Measurements from ENCODE around the gene CA9. TPM values are rescaled to one million over a fixed set of nuclear protein-coding genes. Genes with fewer than 3 reads are reported as not detected.

CA9 gene
- total and polyA plus RNA-seq, 9 of the 15 experiments (the other 6 are each of a cell fraction or from before 2014, with no cell fraction given), result 0.15 to 10.6 (median 0.60) TPM; not detected in 4

DNA sequence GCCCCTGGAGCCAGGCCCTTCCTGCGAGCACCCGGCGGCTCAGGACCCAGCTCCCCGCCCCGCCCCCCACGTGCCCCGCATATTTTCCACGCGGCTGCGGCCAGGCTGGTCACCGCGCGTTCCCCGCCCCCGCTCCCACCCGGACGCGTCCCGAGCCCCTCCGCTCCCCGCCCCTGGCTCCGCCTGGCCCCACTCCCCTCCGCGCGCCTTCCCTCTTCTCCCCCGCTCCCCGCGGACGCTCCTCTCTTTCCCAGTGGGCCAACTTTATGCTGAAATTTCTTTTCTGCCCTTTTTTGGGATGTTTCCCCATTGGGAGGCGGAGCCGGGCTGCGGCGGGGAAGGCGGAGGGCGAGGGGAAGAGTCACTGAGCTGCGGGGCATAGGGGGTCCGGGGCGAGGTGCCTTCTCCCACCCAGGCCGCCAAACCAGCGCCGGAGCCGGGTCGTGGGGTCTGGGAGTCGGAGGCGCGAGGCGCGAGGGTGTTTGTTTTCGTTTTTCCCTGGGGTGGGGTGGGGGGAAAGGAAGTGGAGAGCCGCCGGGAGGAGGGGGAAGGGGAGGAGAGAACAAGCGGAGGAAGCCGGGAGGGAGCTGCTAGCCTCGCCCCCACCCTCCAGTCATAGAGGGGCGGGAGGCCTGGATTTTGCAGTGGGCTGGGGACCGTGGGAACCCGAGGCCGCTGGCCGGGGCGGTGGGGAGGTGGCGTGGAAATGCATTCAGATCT, 17.0 kb downstream of the CA9 start (continued):
- TF ChIP-seq, protein P1, sequence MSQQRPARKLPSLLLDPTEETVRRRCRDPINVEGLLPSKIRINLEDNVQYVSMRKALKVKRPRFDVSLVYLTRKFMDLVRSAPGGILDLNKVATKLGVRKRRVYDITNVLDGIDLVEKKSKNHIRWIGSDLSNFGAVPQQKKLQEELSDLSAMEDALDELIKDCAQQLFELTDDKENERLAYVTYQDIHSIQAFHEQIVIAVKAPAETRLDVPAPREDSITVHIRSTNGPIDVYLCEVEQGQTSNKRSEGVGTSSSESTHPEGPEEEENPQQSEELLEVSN (IDR thresholded peaks at IDR 0.05; ENCODE audit: borderline replicate concordance in 1 of 2, extremely low read depth in 1 of 2, insufficient read depth in 1 of 2, insufficient read length in 1 of 2, low read depth in 1 of 2, low read length in 1 of 2, poor library complexity in 1 of 2, severe bottlenecking in 1 of 2), result peak in 1 of 2 experiments; percentile 47
- TF ChIP-seq GABPB2 (CRISPR knock-in tag; conservative IDR thresholded peaks at IDR 0.05) (no peak), L3MBTL2 (IDR thresholded peaks at IDR 0.05) (peak; percentile 59), ZNF696 (CRISPR knock-in tag; conservative IDR thresholded peaks at IDR 0.05) (no peak), RAD21 (CRISPR knock-in tag; conservative IDR thresholded peaks at IDR 0.05 in 1 of 2, IDR thresholded peaks at IDR 0.05 in 1 of 2) (no peak), ZNF212 (CRISPR knock-in tag; IDR thresholded peaks at IDR 0.05) (no peak), ATF6 (CRISPR knock-in tag; IDR thresholded peaks at IDR 0.05) (no peak), AFF4 (CRISPR knock-in tag; IDR thresholded peaks at IDR 0.05) (no peak), GABPA (tag; conservative IDR thresholded peaks at IDR 0.05; ENCODE audit: low read depth) (peak; percentile 68), ZFX (CRISPR knock-in tag; IDR thresholded peaks at IDR 0.05) (peak; percentile 38), FOXK2 (conservative IDR thresholded peaks at IDR 0.05 in 1 of 2, IDR thresholded peaks at IDR 0.05 in 1 of 2; ENCODE audit: low read depth in 2 of 2) (0 out of 4 replicates have a peak, but pooled peaks have one; percentile 22 to 26), SIN3A (IDR thresholded peaks at IDR 0.05; ENCODE audit: borderline replicate concordance in 2 of 2, control insufficient read depth in 1 of 2, low read depth in 2 of 2, low read length in 2 of 2) (0 out of 4 replicates have a peak, but pooled peaks of 1 of the 2 experiments have one; percentile 39), GTF2E2 (tag; IDR thresholded peaks at IDR 0.05) (peak; percentile 33; the same call in 1 of the 2 replicates), TEAD2 (tag; IDR thresholded peaks at IDR 0.05) (no peak), ZBTB7A (IDR thresholded peaks at IDR 0.05; ENCODE audit: borderline replicate concordance, control insufficient read depth, low read depth, low read length) (0 out of 2 replicates have a peak, but pooled peaks have one; percentile 30)
- TF ChIP-seq, protein P2, sequence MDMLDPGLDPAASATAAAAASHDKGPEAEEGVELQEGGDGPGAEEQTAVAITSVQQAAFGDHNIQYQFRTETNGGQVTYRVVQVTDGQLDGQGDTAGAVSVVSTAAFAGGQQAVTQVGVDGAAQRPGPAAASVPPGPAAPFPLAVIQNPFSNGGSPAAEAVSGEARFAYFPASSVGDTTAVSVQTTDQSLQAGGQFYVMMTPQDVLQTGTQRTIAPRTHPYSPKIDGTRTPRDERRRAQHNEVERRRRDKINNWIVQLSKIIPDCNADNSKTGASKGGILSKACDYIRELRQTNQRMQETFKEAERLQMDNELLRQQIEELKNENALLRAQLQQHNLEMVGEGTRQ (CRISPR knock-in tag; IDR thresholded peaks at IDR 0.05), result peak; percentile 22; the same call in 1 of the 2 replicates

Measured in K562 (cell line).